Esophagus muscularis mucosa (tissue), 4 donors: ENCODE data around the gene PLD1.

Experiments used
- EP300 ChIP-seq: sonication (generic); formaldehyde crosslinking; IDR thresholded peaks from one replicate; pipeline ENCODE4 v1.6.1; 2017; ENCODE audit warnings: antibody characterized with exemption
- POLR2A ChIP-seq: fragments of 450-650 bp; IDR thresholded peaks from one replicate; pipeline ENCODE4 v1.6.1; 2017; ENCODE audit warnings: antibody characterized with exemption, moderate library complexity, mild to moderate bottlenecking, low read depth
- POLR2AphosphoS5 ChIP-seq, 2 donors: sonication (generic); formaldehyde crosslinking; IDR thresholded peaks; one replicate each; pipeline ENCODE4 v1.6.1; 2017; ENCODE audit warnings: antibody characterized with exemption in 2 of 2
- TF ChIP-seq, protein P1 (sequence below), 3 experiments: fragments of 200-600 bp in 2 of 3; fragments of 450-650 bp in 1 of 3; sonication (generic) in 2 of 3; IDR thresholded peaks; one replicate each; pipeline ENCODE4 v1.5.1; 2017 to 2019; ENCODE audit warnings: antibody characterized with exemption in 3 of 3, mild to moderate bottlenecking in 2 of 3, moderate library complexity in 1 of 3

DNA sequence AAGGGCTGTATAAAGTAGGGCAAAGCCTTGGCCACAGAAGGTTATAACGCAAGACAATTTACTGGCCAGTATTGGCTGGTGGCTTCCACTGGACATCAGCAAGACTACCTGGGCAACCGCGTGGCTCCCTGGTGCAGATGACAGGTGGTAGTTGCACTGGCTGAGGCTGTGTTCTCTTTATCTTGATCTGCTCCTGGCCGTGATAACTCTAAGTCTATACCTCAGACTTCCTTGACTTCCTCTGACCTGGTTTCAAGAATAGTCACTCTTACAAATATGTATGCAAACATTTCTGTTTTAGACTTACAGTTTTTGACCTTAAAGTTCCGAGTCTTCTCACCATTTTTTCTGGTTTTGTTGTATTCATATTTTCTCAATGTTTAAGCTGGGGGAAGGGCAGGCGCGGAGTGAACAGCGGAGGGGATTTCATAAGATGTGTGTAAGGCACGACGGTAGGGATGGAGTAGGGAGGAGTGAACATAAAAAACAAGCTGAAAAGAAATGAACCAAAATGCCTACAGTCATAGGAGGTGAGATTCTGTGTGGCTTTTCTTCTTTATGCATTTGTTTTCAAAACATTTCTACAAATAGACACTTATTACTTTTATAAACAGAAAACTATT, 17.7 kb upstream of the PLD1 start:
- TF ChIP-seq, protein P1, sequence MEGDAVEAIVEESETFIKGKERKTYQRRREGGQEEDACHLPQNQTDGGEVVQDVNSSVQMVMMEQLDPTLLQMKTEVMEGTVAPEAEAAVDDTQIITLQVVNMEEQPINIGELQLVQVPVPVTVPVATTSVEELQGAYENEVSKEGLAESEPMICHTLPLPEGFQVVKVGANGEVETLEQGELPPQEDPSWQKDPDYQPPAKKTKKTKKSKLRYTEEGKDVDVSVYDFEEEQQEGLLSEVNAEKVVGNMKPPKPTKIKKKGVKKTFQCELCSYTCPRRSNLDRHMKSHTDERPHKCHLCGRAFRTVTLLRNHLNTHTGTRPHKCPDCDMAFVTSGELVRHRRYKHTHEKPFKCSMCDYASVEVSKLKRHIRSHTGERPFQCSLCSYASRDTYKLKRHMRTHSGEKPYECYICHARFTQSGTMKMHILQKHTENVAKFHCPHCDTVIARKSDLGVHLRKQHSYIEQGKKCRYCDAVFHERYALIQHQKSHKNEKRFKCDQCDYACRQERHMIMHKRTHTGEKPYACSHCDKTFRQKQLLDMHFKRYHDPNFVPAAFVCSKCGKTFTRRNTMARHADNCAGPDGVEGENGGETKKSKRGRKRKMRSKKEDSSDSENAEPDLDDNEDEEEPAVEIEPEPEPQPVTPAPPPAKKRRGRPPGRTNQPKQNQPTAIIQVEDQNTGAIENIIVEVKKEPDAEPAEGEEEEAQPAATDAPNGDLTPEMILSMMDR (IDR thresholded peaks at IDR 0.05) = no peak
- TF ChIP-seq POLR2AphosphoS5 (IDR thresholded peaks at IDR 0.05) (no peak), POLR2A (no peak), EP300 (no peak)
